CD14-positive monocyte (primary cell): ENCODE data around the gene DENND4C. TPM values are rescaled to one million over a fixed set of nuclear protein-coding genes. Genes with fewer than 3 reads are reported as not detected.

Source experiments
- DNase-seq, 3 donors: peaks; one replicate each; pipeline ENCODE4 v3.0.0-alpha.2; 2011 to 2022
- H2AFZ ChIP-seq: 2 replicates; pipeline ENCODE4 v1.6.0; 2012; ENCODE audit warnings: mild to moderate bottlenecking, low read depth, low read length, inconsistent platforms; ENCODE audit not compliant: insufficient read depth, poor library complexity, severe bottlenecking
- H3K27ac ChIP-seq, 2 donors: 1 replicate in 1 of 2; 2 replicates in 1 of 2; pipeline ENCODE4 v1.5.1; 2012 to 2013; ENCODE audit warnings: low read length in 2 of 2, control low read depth in 1 of 2, inconsistent platforms in 1 of 2, low read depth in 1 of 2, mild to moderate bottlenecking in 1 of 2
- H3K27me3 ChIP-seq, 2 donors: one replicate each; pipeline versions ENCODE4 v1.6.0 to v1.6.1; 2011 to 2013; ENCODE audit warnings: low read length in 2 of 2; ENCODE audit not compliant: control insufficient read depth in 2 of 2, insufficient read depth in 2 of 2
- H3K36me3 ChIP-seq, 2 donors: replicated peaks in 1 of 2; 1 replicate in 1 of 2; 2 replicates in 1 of 2; pipeline versions ENCODE4 v1.5.1 to v1.6.1; 2012 to 2013; ENCODE audit warnings: low read length in 2 of 2, control low read depth in 1 of 2, inconsistent platforms in 1 of 2, mild to moderate bottlenecking in 1 of 2; ENCODE audit not compliant: insufficient read depth in 2 of 2, control insufficient read depth in 1 of 2
- H3K4me1 ChIP-seq, 2 donors: 1 replicate in 1 of 2; 2 replicates in 1 of 2; pipeline versions ENCODE4 v1.5.1 to v1.6.1; 2012 to 2013; ENCODE audit warnings: low read length in 2 of 2, control low read depth in 1 of 2, inconsistent platforms in 1 of 2, mild to moderate bottlenecking in 1 of 2, moderate library complexity in 1 of 2; ENCODE audit not compliant: insufficient read depth in 2 of 2, control insufficient read depth in 1 of 2
- H3K4me2 ChIP-seq: replicated peaks from 2 replicates; pipeline ENCODE3; 2012; ENCODE audit warnings: low read length, moderate library complexity, mild to moderate bottlenecking; ENCODE audit not compliant: poor library complexity, severe bottlenecking; ENCODE audit errors: extremely low read depth
- H3K4me3 ChIP-seq, 3 experiments: fragments of 200-600 bp in 1 of 3; sonication (generic) in 1 of 3; replicated peaks in 1 of 3; 1 replicate in 2 of 3; 2 replicates in 1 of 3; pipeline ENCODE4 v1.5.1; 2011 to 2013; ENCODE audit warnings: low read length in 3 of 3, mild to moderate bottlenecking in 3 of 3, control low read depth in 2 of 3, low read depth in 2 of 3, inconsistent platforms in 1 of 3, moderate library complexity in 1 of 3
- H3K79me2 ChIP-seq: 2 replicates; pipeline ENCODE4 v1.6.0; 2012; ENCODE audit warnings: mild to moderate bottlenecking, control low read depth, inconsistent platforms, low read length, moderate library complexity; ENCODE audit not compliant: insufficient read depth
- H3K9ac ChIP-seq: 2 replicates; pipeline ENCODE4 v1.6.0; 2017; ENCODE audit warnings: low read length, mild to moderate bottlenecking; ENCODE audit not compliant: insufficient read depth, poor library complexity, severe bottlenecking
- H3K9me3 ChIP-seq, 2 donors: replicated peaks in 1 of 2; 1 replicate in 1 of 2; 2 replicates in 1 of 2; pipeline versions ENCODE4 v1.5.1 to v1.6.1; 2012 to 2013; ENCODE audit warnings: low read length in 2 of 2, control low read depth in 1 of 2; ENCODE audit not compliant: control insufficient read depth in 1 of 2, insufficient read depth in 1 of 2
- H4K20me1 ChIP-seq: 2 replicates; pipeline ENCODE4 v1.6.0; 2012; ENCODE audit warnings: mild to moderate bottlenecking, low read length, control low read depth, moderate library complexity; ENCODE audit not compliant: insufficient read depth
- H3K27ac Mint-ChIP-seq, 7 donors: one replicate each; pipeline ENCODE4 v1.8.0; 2020; ENCODE audit warnings: mild to moderate bottlenecking in 7 of 7, mixed read lengths in 7 of 7, moderate library complexity in 6 of 7, inconsistent platforms in 2 of 7
- H3K27me3 Mint-ChIP-seq, 3 donors: one replicate each; pipeline ENCODE4 v1.8.0; 2021 to 2022; ENCODE audit warnings: low read depth in 3 of 3, mild to moderate bottlenecking in 3 of 3, mixed read lengths in 3 of 3, moderate library complexity in 3 of 3, inconsistent platforms in 1 of 3
- H3K36me3 Mint-ChIP-seq, 2 donors: one replicate each; pipeline ENCODE4 v1.8.0; 2020; ENCODE audit warnings: mixed read lengths in 2 of 2, inconsistent platforms in 1 of 2, mild to moderate bottlenecking in 1 of 2
- H3K4me1 Mint-ChIP-seq: one replicate; pipeline ENCODE4 v1.8.0; 2020; ENCODE audit warnings: mild to moderate bottlenecking, mixed read lengths
- H3K4me3 Mint-ChIP-seq, 2 donors: one replicate each; pipeline ENCODE4 v1.8.0; 2020; ENCODE audit warnings: mild to moderate bottlenecking in 2 of 2, mixed read lengths in 2 of 2, moderate library complexity in 1 of 2
- H3K9me3 Mint-ChIP-seq, 7 donors: one replicate each; pipeline ENCODE4 v1.8.0; 2020 to 2022; ENCODE audit warnings: mixed read lengths in 7 of 7, mild to moderate bottlenecking in 6 of 7, moderate library complexity in 6 of 7, inconsistent platforms in 2 of 7
- CTCF ChIP-seq: fragments of 200-600 bp; IDR thresholded peaks from one replicate; pipeline ENCODE4 v1.8.0; 2022; ENCODE audit warnings: antibody characterized with exemption, mild to moderate bottlenecking
- WGBS: methylation state at CpG from one replicate; pipeline ENCODE4 v1.1.5; 2013; ENCODE audit warnings: missing lambda C conversion rate; ENCODE audit not compliant: insufficient coverage; 5-methylcytosine and 5-hydroxymethylcytosine counted together
- intact Hi-C, 2 donors: fragments of 100-400 bp; cut with micrococcal nuclease; formaldehyde crosslinking; loops; one replicate each; pipeline versions ENCODE4 v1.15.0 to v1.15.1; 2023
- polyA plus RNA-seq, 3 donors: library from polyadenylated mRNA; depleted of rRNA in 1 of 3; unstranded in 2 of 3; stranded (reverse) in 1 of 3; fragments of 300-500 nt in 2 of 3; fragments of >200 nt in 1 of 3; fragmentation: Illumina TruSeq in 2 of 3; gene quantifications; 1 replicate in 2 of 3; 2 replicates in 1 of 3; pipeline ENCODE4 v1.2.3, GENCODE V29; 2012 to 2021

Gene DENND4C
- polyA plus RNA-seq, 3 donors, result 8.1 to 15.4 (median 12.7) TPM

- Histone ChIP-seq H3K79me2 (peaks cover 84% of the 10 kb centered on the region), H3K27ac (no peak overlapping the region), H3K9ac (no peak overlapping the region), H3K4me3 (no peak overlapping the region), H3K4me2 (no peak overlapping the region), H2AFZ (no peak overlapping the region), H3K36me3 (peaks cover 3 to 10% of the 10 kb centered on the region in 2 donors), H3K4me1 (peaks cover 0 to 2% of the 10 kb centered on the region in 2 donors), H3K9me3 (no peaks in the 10 kb centered on the region), H3K27me3 (no peaks in the 10 kb centered on the region), H4K20me1 (peaks cover 96% of the 10 kb centered on the region)
- WGBS, result no CpG with 5 or more reads among the region's 6 CpGs
- Mint-ChIP-seq H3K4me3 (no peak overlapping the region), H3K4me1 (peaks cover 13% of the 10 kb centered on the region), H3K27ac (no peak overlapping the region), H3K9me3 (peaks cover 0 to 3% (median 0%) of the 10 kb centered on the region in 7 donors), H3K27me3 (peaks cover 0 to 1% (median 0%) of the 10 kb centered on the region in 3 donors), H3K36me3 (peaks cover 13 to 18% of the 10 kb centered on the region in 2 donors)
- DNase-seq, result no peak
- intact Hi-C loops, result no loop called here
- TF ChIP-seq CTCF, result no peak
Observed at GRCh38 chr9:19241728-19242127, 11.2 kb downstream of the DENND4C start.

- H3K27ac Mint-ChIP-seq, result peak overlapping the region in 1 of 7 donors; percentile 8
- Histone ChIP-seq H3K27ac (no peak overlapping the region), H3K9ac (no peak overlapping the region), H3K79me2 (peaks cover 90% of the 10 kb centered on the region), H3K4me2 (no peak overlapping the region), H3K4me1 (no peaks in the 10 kb centered on the region), H3K36me3 (peaks cover 3 to 10% of the 10 kb centered on the region in 2 donors), H3K9me3 (no peaks in the 10 kb centered on the region), H2AFZ (no peak overlapping the region), H4K20me1 (peaks cover 98% of the 10 kb centered on the region), H3K4me3 (no peak overlapping the region), H3K27me3 (no peaks in the 10 kb centered on the region)
- TF ChIP-seq CTCF, result no peak
- no peak for DNase-seq
- no peaks in the 10 kb centered on the region for H3K27me3 Mint-ChIP-seq
- no peak overlapping the region for H3K4me3 Mint-ChIP-seq
- WGBS, result 100% methylated on average over 4 of the region's 10 CpGs
- H3K9me3 Mint-ChIP-seq, result peaks cover 0 to 3% (median 0%) of the 10 kb centered on the region in 7 donors
- peaks cover 13 to 19% of the 10 kb centered on the region in 2 donors for H3K36me3 Mint-ChIP-seq
- peaks cover 5% of the 10 kb centered on the region for H3K4me1 Mint-ChIP-seq
- intact Hi-C loops, result no loop called here
Observed at GRCh38 chr9:19243366-19244033, 13.0 kb downstream of the DENND4C start.
